Adrenal gland (tissue), 12 donors: ENCODE results near the gene STAB2. TPM values are rescaled to one million over a fixed set of nuclear protein-coding genes. Genes with fewer than 3 reads are reported as not detected.

ENCODE experiments used
- DNase-seq, 7 donors: peaks; one replicate each; pipeline ENCODE4 v3.0.0-alpha.2; 2019 to 2020
- H3K27ac ChIP-seq, 5 donors: fragments of 200-600 bp; sonication (generic) in 4 of 5; 1 replicate in 3 of 5; 2 replicates in 2 of 5; pipeline versions ENCODE4 v1.5.1 to v1.8.0; 2016 to 2020; ENCODE audit warnings: mild to moderate bottlenecking in 1 of 5
- H3K27me3 ChIP-seq: fragments of 200-600 bp; 2 replicates; pipeline ENCODE4 v1.8.0; 2021
- H3K36me3 ChIP-seq, 2 donors: fragments of 200-600 bp; replicated peaks in 1 of 2; 1 replicate in 1 of 2; 2 replicates in 1 of 2; pipeline versions ENCODE4 v1.5.1 to v1.8.0; 2018 to 2022
- H3K4me1 ChIP-seq, 2 donors: fragments of 200-600 bp; replicated peaks in 1 of 2; 1 replicate in 1 of 2; 2 replicates in 1 of 2; pipeline versions ENCODE4 v1.5.1 to v1.8.0; 2018 to 2021
- H3K4me3 ChIP-seq, 4 donors: fragments of 200-600 bp; sonication (generic) in 3 of 4; one replicate each; pipeline ENCODE4 v1.5.1; 2016 to 2018
- H3K9me3 ChIP-seq, 3 donors: fragments of 200-600 bp; sonication (generic) in 1 of 3; replicated peaks in 1 of 3; 1 replicate in 2 of 3; 2 replicates in 1 of 3; pipeline versions ENCODE4 v1.5.1 to v1.8.0; 2016 to 2021
- POLR2A ChIP-seq, 2 donors: fragments of 450-650 bp; IDR thresholded peaks; one replicate each; pipeline ENCODE4 v1.6.1; 2017; ENCODE audit warnings: antibody characterized with exemption in 2 of 2, mild to moderate bottlenecking in 2 of 2, moderate library complexity in 1 of 2
- WGBS, 4 donors: extraction: QIAGEN DNeasy Blood & Tissue Kit in 2 of 4; methylation state at CpG; one replicate each; pipeline versions ENCODE4 v1.1.5 to v1.1.7; 2013 to 2017; 5-methylcytosine and 5-hydroxymethylcytosine counted together
- intact Hi-C, 2 donors: fragments of 100-400 bp; cut with DNase I; formaldehyde crosslinking; loops; one replicate each; pipeline versions ENCODE4 v1.14.1 to v1.15.0; 2022 to 2023
- polyA plus RNA-seq, 3 donors: library from polyadenylated mRNA; stranded (reverse); fragments of 200-250 nt in 2 of 3; fragments of 350-450 nt in 1 of 3; fragmentation: Illumina TruSeq in 1 of 3; extraction: RNeasy Lipid Tissue Mini Kit (QIAGEN cat#74804) in 1 of 3; gene quantifications; one replicate each; pipeline ENCODE4 v1.2.3, GENCODE V29; 2013 to 2014
- total RNA-seq, 9 donors: library from RNA; depleted of rRNA in 4 of 9; stranded (reverse); fragments of >200 nt in 4 of 9; fragments of 120-200 nt in 1 of 9; fragmentation: NEBNext Ultra II Directional in 1 of 9; extraction: Animal tissue kit (Norgen Biotek cat#: 25700) in 1 of 9; gene quantifications; one replicate each; pipeline versions ENCODE4 v1.1.0 to v1.2.4, GENCODE V29; 2013 to 2023
- TF ChIP-seq, protein P1 (sequence below), 6 experiments: fragments of 450-650 bp in 4 of 6; fragments of 200-600 bp in 2 of 6; sonication (generic) in 1 of 6; IDR thresholded peaks; 1 replicate in 5 of 6; 2 replicates in 1 of 6; pipeline versions ENCODE4 v1.5.1 to v1.8.0; 2016 to 2021; ENCODE audit warnings: antibody characterized with exemption in 6 of 6, mild to moderate bottlenecking in 2 of 6, moderate library complexity in 1 of 6
- donor health status: healthy with polysubstance abuse.
- donor health status: Bipolar disorder and iron deficiency.
- donor health status: DM: yes; HTN: yes; CAD: no.
- donor health status: DM: no; HTN: no; CAD: no.
- donor health status: DM: no; HTN: no; CAD: no.
- donor health status: DM: yes; HTN: yes; CAD: no.

The STAB2 gene
- total and polyA plus RNA-seq, 12 donors = 0.02 to 2.1 (median 0.27) TPM; not detected in 1

DNA sequence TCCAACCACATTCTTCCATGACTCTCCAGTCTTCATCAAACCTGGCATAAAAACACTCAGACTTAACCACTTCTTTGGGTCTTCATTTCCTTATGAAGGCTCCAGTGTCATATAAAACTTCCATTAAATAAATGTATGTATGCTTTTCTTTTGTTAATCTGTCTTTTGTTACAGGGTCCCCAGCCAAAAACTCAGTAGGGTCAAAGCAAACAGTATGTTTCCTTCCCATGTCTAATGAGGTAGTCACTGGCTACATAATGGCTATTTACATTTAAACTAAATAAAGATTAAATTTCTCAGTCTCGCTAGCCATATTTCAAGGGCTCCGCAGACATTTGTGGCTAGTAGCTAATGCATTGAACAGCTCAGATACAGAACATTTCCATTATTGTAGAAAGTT is 40.1 kb upstream of the STAB2 start:
- Histone ChIP-seq H3K9me3 (no peaks in the 10 kb centered on the region), H3K27ac (no peak overlapping the region), H3K27me3 (peaks cover 4% of the 10 kb centered on the region), H3K4me3 (no peak overlapping the region), H3K36me3 (no peaks in the 10 kb centered on the region), H3K4me1 (no peaks in the 10 kb centered on the region)
- intact Hi-C loops = loop anchor here (5.0 kb wide), 2 partner anchors 600 to 660 kb away; no protein-coding TSS in a partner anchor
- WGBS, 4 donors = 59 to 90% (median 77%) methylated on average over 2 of the region's 2 CpGs
- no peak for DNase-seq
- TF ChIP-seq, protein P1, sequence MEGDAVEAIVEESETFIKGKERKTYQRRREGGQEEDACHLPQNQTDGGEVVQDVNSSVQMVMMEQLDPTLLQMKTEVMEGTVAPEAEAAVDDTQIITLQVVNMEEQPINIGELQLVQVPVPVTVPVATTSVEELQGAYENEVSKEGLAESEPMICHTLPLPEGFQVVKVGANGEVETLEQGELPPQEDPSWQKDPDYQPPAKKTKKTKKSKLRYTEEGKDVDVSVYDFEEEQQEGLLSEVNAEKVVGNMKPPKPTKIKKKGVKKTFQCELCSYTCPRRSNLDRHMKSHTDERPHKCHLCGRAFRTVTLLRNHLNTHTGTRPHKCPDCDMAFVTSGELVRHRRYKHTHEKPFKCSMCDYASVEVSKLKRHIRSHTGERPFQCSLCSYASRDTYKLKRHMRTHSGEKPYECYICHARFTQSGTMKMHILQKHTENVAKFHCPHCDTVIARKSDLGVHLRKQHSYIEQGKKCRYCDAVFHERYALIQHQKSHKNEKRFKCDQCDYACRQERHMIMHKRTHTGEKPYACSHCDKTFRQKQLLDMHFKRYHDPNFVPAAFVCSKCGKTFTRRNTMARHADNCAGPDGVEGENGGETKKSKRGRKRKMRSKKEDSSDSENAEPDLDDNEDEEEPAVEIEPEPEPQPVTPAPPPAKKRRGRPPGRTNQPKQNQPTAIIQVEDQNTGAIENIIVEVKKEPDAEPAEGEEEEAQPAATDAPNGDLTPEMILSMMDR (IDR thresholded peaks at IDR 0.05) = no peak
- TF ChIP-seq POLR2A (IDR thresholded peaks at IDR 0.05) = no peak

- Histone ChIP-seq H3K9me3 (no peaks in the 10 kb centered on the region), H3K4me3 (no peak overlapping the region), H3K36me3 (no peaks in the 10 kb centered on the region), H3K27me3 (peaks cover 4% of the 10 kb centered on the region), H3K27ac (no peak overlapping the region), H3K4me1 (no peaks in the 10 kb centered on the region)
- intact Hi-C loops = loop anchor here (5.0 kb wide), 2 partner anchors 600 to 660 kb away; no protein-coding TSS in a partner anchor
- DNase-seq = no peak
- TF ChIP-seq POLR2A (IDR thresholded peaks at IDR 0.05) = no peak
- TF ChIP-seq, protein P1 (IDR thresholded peaks at IDR 0.05) = no peak
- 41 to 49% (median 43%) methylated on average over 3 of the region's 3 CpGs for WGBS, 4 donors
These were observed 39.7 kb upstream of the STAB2 start for GRCh38 chr12:103547376-103547775.

- Histone ChIP-seq H3K36me3 (no peaks in the 10 kb centered on the region), H3K9me3 (no peaks in the 10 kb centered on the region), H3K27me3 (peaks cover 4% of the 10 kb centered on the region), H3K4me3 (no peak overlapping the region), H3K27ac (no peak overlapping the region), H3K4me1 (no peaks in the 10 kb centered on the region)
- WGBS, 4 donors = 52 to 67% (median 61%) methylated on average over 6 of the region's 6 CpGs
- TF ChIP-seq, protein P1 (IDR thresholded peaks at IDR 0.05) = no peak
- TF ChIP-seq POLR2A (IDR thresholded peaks at IDR 0.05) = no peak
- intact Hi-C loops = loop anchor here (2.0 to 5.0 kb wide), 3 partner anchors 601 to 661 kb away; no protein-coding TSS in a partner anchor
- DNase-seq = no peak
These were observed 39.1 kb upstream of the STAB2 start for GRCh38 chr12:103547929-103548328.

- Histone ChIP-seq H3K4me3 (no peak overlapping the region), H3K27ac (no peak overlapping the region), H3K36me3 (no peaks in the 10 kb centered on the region), H3K9me3 (no peaks in the 10 kb centered on the region), H3K27me3 (peaks cover 4% of the 10 kb centered on the region), H3K4me1 (no peaks in the 10 kb centered on the region)
- intact Hi-C loops = loop anchor here (2.0 to 5.0 kb wide), 3 partner anchors 602 to 662 kb away; no protein-coding TSS in a partner anchor
- peak; percentile 55 to 83 (median 69) for DNase-seq
- WGBS, 4 donors = 17 to 19% (median 19%) methylated on average over 10 of the region's 10 CpGs
- TF ChIP-seq, protein P1 (IDR thresholded peaks at IDR 0.05) = peak; percentile 66 to 86 (median 80)
- no peak for TF ChIP-seq POLR2A (IDR thresholded peaks at IDR 0.05)
These were observed 38.2 kb upstream of the STAB2 start for GRCh38 chr12:103548622-103549601.
